ENCODE data around the gene STPG3.
A peak's percentile ranks its signal among the peaks of the same experiment; 100 is the strongest.

The STPG3 gene

DNA sequence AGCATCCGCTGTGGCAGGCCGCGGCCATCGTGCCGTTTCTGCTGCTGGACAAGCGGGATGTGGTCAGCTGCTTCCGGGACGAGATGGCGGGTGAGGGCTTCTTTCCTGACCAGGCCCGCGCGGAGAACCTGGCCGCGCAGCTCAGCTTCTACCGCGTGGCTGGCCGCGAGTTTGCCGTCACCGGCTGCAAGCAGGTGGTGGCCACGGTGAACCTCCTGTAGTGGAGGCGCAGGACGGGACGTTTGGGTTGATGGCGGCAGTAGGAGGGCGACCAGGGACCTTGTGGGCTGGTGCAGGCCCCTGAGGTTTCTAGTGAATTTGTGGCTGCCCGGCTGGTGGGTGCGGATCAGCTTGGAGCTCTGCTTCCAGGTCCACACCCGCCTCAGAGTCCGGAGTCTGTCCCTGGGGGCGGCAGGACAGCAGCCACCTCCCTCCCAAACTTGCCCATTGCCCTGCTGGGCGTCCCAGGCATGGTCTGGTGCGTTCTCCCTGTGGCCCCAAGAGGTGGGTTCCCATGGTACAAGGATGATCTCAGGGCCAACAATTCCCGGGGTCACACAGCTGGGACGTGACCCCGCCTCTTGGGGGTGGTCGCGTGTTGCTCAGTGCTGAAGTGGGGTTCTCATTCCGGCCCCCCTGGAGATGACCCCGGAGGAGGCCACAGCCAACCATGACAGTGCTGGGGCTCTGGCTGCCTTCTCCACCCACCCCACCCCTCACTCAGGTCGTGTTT is 28.8 kb downstream of the STPG3 start:
- DNase-seq (ENCODE audit: low read depth, low spot score) = no peak
- TF ChIP-seq, protein P1, sequence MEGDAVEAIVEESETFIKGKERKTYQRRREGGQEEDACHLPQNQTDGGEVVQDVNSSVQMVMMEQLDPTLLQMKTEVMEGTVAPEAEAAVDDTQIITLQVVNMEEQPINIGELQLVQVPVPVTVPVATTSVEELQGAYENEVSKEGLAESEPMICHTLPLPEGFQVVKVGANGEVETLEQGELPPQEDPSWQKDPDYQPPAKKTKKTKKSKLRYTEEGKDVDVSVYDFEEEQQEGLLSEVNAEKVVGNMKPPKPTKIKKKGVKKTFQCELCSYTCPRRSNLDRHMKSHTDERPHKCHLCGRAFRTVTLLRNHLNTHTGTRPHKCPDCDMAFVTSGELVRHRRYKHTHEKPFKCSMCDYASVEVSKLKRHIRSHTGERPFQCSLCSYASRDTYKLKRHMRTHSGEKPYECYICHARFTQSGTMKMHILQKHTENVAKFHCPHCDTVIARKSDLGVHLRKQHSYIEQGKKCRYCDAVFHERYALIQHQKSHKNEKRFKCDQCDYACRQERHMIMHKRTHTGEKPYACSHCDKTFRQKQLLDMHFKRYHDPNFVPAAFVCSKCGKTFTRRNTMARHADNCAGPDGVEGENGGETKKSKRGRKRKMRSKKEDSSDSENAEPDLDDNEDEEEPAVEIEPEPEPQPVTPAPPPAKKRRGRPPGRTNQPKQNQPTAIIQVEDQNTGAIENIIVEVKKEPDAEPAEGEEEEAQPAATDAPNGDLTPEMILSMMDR (IDR thresholded peaks at IDR 0.05; ENCODE audit: insufficient read depth, low read length, missing control alignments) = no peak
- CTCF ChIA-PET = interaction anchor here (1.4 kb wide), 1 partner anchor 14 kb away, joined by 5 read pairs; no protein-coding TSS in a partner anchor
- POLR2A ChIA-PET = interaction anchor here (1.2 kb wide), 1 partner anchor 39 kb away, joined by 3 read pairs; the partner anchor contains the start of gene TUBB4B
- no peak overlapping the region for H3K4me3 ChIP-seq (ENCODE audit: low read depth, low read length)

DNA sequence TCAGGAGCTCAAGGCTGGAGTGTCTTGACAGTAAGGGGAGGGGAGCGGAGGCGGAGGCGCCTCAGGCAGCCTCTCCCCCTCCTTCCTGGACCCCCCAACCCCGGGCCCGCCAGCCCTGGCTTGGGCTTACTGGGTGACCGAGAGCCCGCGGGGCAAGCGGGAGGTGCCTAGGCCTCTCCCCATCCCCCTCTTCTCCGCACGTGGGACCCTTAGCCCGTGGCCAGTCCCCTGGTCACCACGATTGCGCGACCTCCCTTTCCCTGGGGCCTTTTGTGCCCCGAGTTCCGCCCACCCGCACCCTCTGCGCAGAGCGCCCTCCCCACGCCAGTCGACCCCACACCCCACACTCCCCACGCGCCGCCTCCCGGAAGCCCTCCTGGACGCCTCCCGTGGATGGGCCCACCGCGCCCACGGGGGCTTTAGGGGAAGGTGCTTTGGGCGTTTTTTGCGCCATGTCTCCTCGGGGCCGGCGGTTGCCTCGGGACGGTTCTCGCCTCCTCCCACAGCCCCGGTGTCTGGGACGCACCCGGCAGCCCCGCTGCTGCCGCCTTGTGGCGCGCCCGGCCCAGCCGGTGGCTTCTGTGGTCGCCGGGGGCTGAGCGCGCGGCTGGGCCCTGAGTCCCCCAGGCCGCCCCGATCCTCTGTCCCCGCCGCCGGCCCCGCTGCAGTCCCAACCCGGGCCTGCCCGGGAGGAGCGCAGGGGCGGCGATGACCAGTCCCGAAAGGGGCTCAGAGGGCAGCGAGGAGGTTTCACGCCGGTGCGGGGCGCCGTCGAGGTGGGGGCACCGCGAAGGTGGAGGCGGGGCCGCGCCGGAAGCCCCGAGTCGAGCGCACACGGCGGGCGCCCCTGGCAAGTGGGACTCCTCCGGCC is 29.6 kb downstream of the STPG3 start:
- DNase-seq (ENCODE audit: low read depth, low spot score) = no peak
- ChIA-PET POLR2A (no interaction called here), CTCF (interaction anchor here (1.4 kb wide), 1 partner anchor 14 kb away, joined by 5 read pairs; no protein-coding TSS in a partner anchor)
- TF ChIP-seq, protein P1 (IDR thresholded peaks at IDR 0.05; ENCODE audit: insufficient read depth, low read length, missing control alignments) = peak; percentile 54
- no peak overlapping the region for H3K4me3 ChIP-seq (ENCODE audit: low read depth, low read length)

DNA sequence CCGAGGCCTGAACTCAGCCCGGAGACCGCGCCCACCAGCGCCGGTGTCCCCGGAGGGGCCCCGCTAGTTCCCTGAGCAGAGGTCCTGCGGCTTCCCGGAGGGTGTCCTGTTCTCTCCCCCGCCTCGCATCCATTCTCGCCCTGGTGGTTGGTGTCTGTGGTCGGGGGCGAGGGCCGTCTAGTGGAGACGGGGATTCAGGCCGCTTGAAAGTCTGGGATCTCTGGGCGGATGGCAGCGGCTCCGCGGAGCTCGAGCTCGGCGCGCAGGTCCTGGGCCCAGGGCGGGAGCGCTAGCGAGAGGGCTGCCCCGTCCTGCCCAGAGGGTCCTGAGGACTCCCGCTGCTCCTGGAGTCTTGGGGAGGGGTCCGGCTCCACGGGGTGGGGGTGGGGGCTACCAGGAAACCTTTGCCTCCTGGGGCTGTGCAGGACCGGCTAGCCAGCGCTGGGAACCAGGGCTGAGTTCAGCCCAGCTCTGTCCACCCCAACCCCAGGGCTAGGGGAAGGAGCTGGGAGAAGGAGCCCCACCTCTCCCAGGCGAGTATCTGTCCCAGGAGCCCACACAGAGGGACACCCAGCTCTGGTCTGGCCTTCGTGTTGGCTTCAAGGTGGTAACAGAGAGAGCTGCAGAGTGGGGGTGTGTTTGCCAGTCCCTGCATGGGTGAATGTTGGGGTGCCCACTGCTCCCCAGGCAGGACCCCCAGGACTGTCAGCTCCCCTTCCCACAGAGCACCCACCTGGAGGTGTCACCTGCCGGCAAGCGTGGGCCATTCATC is 30.4 kb downstream of the STPG3 start:
- H3K4me3 ChIP-seq (ENCODE audit: low read depth, low read length) = no peak overlapping the region
- POLR2A ChIA-PET = no interaction called here
- no peak for DNase-seq (ENCODE audit: low read depth, low spot score)
- TF ChIP-seq, protein P1 (IDR thresholded peaks at IDR 0.05; ENCODE audit: insufficient read depth, low read length, missing control alignments) = no peak
- CTCF ChIA-PET = interaction anchor here (0.6 to 2.1 kb wide), 4 partner anchors 12 to 245 kb away, joined by 3 to 10 read pairs (median 4); no protein-coding TSS in a partner anchor

DNA sequence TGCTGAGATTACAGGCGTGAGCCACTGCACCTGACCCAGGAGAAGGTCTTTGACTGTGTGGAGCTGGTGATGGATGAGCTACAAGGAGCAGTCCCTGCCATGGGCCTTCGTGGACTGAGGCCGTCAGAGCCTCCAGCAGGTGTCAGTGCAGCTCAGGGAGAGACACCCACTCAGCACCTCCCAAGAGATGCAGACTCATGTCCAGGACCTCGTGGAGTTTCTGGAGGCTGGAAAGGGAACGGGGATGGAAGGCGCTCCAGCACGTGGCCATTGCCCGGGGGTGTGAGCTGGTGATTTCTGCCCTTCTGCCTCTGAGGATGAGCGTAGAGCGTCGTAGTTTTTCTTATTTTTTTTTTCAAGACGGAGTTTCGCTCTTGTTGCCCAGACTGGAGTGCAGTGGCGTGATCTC is 35.9 kb downstream of the STPG3 start:
- no peak for DNase-seq (ENCODE audit: low read depth, low spot score)
- ChIA-PET CTCF (interaction anchor here (0.9 to 2.1 kb wide), 11 partner anchors 9 to 245 kb away, joined by 3 to 12 read pairs (median 5); partner anchors contain the start of genes NRARP and TOR4A), POLR2A (no interaction called here)
- no peak overlapping the region for H3K4me3 ChIP-seq (ENCODE audit: low read depth, low read length)
- TF ChIP-seq, protein P1 (IDR thresholded peaks at IDR 0.05; ENCODE audit: insufficient read depth, low read length, missing control alignments) = peak; percentile 70

DNA sequence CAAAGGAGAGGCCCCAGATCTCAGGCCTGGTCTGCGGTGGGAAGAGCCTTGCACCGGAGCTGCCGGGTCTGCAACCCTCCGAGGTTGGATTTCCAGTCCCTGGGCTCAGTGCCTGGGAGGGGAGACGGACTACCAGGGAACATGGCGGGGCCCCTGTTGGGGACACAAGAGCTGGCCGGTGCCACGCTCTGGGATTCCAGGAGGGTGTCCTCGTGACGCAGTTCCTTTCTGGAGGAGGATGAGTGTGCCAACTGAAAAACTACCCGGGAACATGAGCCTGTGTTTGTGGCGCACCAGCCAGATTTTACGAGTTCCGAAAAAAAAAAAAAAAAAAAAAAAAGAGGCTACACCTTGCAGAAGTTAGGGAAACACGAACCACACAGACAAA is 42.0 kb downstream of the STPG3 start:
- TF ChIP-seq, protein P1 (IDR thresholded peaks at IDR 0.05; ENCODE audit: insufficient read depth, low read length, missing control alignments) = no peak
- ChIA-PET CTCF (interaction anchor here (1.2 to 3.3 kb wide), 6 partner anchors 8 to 233 kb away, joined by 3 to 11 read pairs (median 8); partner anchors contain the start of genes EXD3, NOXA1 and NRARP), POLR2A (no interaction called here)
- H3K4me3 ChIP-seq (ENCODE audit: low read depth, low read length) = no peak overlapping the region
- no peak for DNase-seq (ENCODE audit: low read depth, low spot score)
